GM18526 (cell line): Measurements from ENCODE around the gene MINPP1.

ENCODE experiments used
- POLR2A ChIP-seq: IDR thresholded peaks from 3 replicates; pipeline ENCODE4 v1.6.1; 2011; ENCODE audit not compliant: insufficient read length; ENCODE audit errors: extremely low read depth

Gene MINPP1

GRCh38 chr10:87596351-87596750, 91.7 kb downstream of the MINPP1 start:
- TF ChIP-seq POLR2A, result no peak

DNA sequence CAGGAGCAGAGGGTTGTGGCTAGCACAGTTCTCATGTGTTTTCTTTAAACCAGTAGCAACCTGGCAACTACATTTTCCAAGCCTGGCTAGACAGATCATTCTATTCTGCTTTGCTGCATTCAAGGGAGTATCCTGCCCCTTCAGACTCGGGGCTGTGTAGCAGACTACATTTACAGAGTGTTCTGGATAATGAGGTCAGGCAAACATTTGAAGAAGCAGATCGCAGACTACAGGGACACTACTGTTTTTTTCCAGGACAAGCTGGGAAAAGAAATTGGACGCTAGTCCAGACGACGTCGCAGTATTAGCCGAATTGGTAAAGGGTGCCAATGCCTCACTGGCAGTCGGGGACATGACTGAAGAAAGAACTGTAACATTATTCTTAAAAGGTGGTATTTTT, 94.0 kb downstream of the MINPP1 start:
- no peak for TF ChIP-seq POLR2A

- TF ChIP-seq POLR2A, result no peak
Observed at GRCh38 chr10:87600581-87600980, 95.9 kb downstream of the MINPP1 start.
